Ectodermal cell (in vitro differentiated cells): ENCODE measurements around the gene DUOX1.

Source experiments
- H3K27ac ChIP-seq: 2 replicates; pipeline ENCODE4 v1.7.0; 2013; ENCODE audit warnings: mild to moderate bottlenecking, low read depth, low read length; ENCODE audit not compliant: insufficient read depth, poor library complexity, severe bottlenecking
- H3K27me3 ChIP-seq: 2 replicates; pipeline ENCODE4 v1.7.0; 2013; ENCODE audit warnings: mild to moderate bottlenecking, low read length; ENCODE audit not compliant: insufficient read depth, control insufficient read depth, poor library complexity, severe bottlenecking
- H3K36me3 ChIP-seq: one replicate; pipeline ENCODE4 v1.7.0; 2013; ENCODE audit warnings: low read length; ENCODE audit not compliant: control insufficient read depth, insufficient read depth
- H3K4me1 ChIP-seq: one replicate; pipeline ENCODE4 v1.7.0; 2013; ENCODE audit warnings: low read length; ENCODE audit not compliant: control insufficient read depth, insufficient read depth
- H3K4me3 ChIP-seq: 2 replicates; pipeline ENCODE4 v1.7.0; 2013; ENCODE audit warnings: low read depth, low read length, control low read depth; ENCODE audit not compliant: insufficient read depth
- H3K9me3 ChIP-seq: 2 replicates; pipeline ENCODE4 v1.7.0; 2013; ENCODE audit warnings: mild to moderate bottlenecking, low read length, moderate library complexity; ENCODE audit not compliant: control insufficient read depth
- WGBS, 2 experiments: methylation state at CpG; one replicate each; pipeline ENCODE4 v1.1.7; 2013; ENCODE audit warnings: missing lambda C conversion rate in 2 of 2; 5-methylcytosine and 5-hydroxymethylcytosine counted together

DUOX1 gene

DNA sequence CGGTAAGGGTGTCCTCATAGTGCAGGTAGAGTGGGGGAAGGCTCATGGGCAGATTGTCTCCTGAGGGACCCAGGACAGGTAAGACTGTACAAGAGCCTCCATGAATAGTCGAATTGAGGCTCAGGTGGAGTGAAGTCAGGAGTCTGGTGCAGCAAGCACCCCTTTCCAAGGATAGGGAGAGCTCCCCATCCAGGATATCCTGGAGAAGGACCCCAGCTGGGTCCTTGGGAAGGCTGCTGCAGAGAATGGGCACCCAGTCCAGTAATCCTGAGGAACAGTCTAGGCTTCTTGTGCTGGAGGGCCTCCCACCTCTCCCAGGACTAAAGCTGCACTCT lies 15.1 kb upstream of the DUOX1 start:
- H3K4me1 ChIP-seq = peaks cover 12% of the 10 kb centered on the region
- no peaks in the 10 kb centered on the region for H3K36me3 ChIP-seq
- H3K27me3 ChIP-seq = peaks cover 82% of the 10 kb centered on the region
- WGBS, 2 experiments = 51 to 58% methylated on average over 2 of the region's 2 CpGs
- no peaks in the 10 kb centered on the region for H3K9me3 ChIP-seq
- H3K4me3 ChIP-seq = no peak overlapping the region
- H3K27ac ChIP-seq = no peak overlapping the region

DNA sequence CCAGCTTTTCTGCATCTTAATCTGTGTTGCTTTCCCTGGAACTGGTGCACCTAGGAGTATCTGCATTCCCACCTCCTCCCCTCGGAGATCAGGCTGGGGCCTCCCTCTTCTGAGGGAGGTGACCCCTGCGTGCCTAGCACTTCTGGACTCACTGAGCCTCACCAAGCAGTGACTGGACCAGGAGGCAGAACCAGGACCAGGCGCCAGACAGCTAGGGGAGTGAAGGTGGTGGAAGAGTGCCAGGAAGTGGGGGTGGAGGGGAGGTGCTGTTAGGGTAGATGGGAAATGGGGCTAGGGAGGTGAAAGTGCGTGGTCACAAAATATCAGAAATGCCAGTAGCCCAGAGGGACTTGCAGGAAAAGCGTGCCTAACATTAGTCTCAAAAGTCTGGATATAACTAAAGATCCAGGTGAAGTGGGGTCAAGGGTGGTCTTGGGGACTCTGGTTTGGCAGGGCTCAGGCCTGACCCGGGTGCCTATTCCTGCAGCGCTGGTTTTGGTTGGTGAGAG lies 14.4 kb upstream of the DUOX1 start:
- no peak overlapping the region for H3K4me3 ChIP-seq
- H3K27ac ChIP-seq = no peak overlapping the region
- peaks cover 76% of the 10 kb centered on the region for H3K27me3 ChIP-seq
- H3K9me3 ChIP-seq = no peaks in the 10 kb centered on the region
- H3K36me3 ChIP-seq = no peaks in the 10 kb centered on the region
- WGBS, 2 experiments = 86 to 88% methylated on average over 7 of the region's 7 CpGs
- H3K4me1 ChIP-seq = peaks cover 12% of the 10 kb centered on the region

DNA sequence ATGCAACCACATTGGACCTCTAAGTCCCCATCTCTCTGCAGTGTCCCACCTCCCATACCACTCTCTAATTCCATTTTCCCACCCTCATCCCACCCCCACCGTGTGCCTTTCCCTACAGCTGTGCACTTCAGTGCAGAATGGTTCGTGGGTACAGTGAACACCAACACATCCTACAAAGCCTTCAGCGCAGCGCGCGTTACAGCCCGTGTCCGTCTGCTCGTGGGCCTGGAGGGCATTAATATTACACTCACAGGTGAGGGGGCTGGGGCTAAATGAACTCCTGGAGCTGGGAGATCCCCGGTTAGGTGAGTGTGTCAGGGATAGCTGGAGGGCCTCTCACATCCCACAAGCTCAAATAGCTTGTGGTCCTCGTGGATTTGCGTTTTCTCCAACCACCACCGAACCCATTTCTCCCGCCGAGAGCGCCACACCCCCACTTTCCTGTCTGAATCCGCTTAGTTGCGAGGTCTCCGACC lies 13.8 kb upstream of the DUOX1 start:
- no peak overlapping the region for H3K4me3 ChIP-seq

DNA sequence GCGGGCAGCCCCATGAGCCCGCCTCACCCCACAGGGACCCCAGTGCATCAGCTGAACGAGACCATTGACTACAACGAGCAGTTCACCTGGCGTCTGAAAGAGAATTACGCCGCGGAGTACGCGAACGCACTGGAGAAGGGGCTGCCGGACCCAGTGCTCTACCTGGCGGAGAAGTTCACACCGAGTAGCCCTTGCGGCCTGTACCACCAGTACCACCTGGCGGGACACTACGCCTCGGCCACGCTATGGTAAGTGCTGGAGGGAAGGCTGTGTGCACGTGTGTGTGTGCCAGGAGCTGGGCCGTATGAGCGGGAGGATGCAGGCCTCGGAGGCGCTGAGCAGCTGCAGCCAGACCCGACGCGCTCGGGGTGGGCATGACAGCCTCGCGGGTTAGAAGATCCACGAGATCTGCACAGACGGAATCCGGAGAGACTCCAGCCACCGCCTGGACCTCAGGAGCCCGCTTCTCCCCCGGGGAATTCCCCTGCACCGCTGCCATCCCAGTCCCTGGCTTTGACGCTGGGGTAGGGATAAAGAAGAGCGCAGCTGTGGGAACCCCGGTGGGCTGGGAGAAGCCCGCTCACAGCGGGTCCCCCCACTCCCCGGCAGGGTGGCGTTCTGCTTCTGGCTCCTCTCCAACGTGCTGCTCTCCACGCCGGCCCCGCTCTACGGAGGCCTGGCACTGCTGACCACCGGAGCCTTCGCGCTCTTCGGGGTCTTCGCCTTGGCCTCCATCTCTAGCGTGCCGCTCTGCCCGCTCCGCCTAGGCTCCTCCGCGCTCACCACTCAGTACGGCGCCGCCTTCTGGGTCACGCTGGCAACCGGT lies 13.1 kb upstream of the DUOX1 start:
- Histone ChIP-seq H3K9me3 (no peaks in the 10 kb centered on the region), H3K27ac (no peak overlapping the region), H3K4me3 (no peak overlapping the region), H3K4me1 (peaks cover 12% of the 10 kb centered on the region), H3K36me3 (no peaks in the 10 kb centered on the region), H3K27me3 (peaks cover 64% of the 10 kb centered on the region)
- WGBS, 2 experiments = 89 to 90% methylated on average over 65 of the region's 65 CpGs

More for the DNA sequence above, 13.8 kb upstream of the DUOX1 start:
- Histone ChIP-seq H3K36me3 (no peaks in the 10 kb centered on the region), H3K4me1 (peaks cover 12% of the 10 kb centered on the region), H3K27me3 (peaks cover 70% of the 10 kb centered on the region), H3K9me3 (no peaks in the 10 kb centered on the region), H3K27ac (no peak overlapping the region)
- WGBS, 2 experiments = 88% methylated on average over 19 of the region's 19 CpGs

DNA sequence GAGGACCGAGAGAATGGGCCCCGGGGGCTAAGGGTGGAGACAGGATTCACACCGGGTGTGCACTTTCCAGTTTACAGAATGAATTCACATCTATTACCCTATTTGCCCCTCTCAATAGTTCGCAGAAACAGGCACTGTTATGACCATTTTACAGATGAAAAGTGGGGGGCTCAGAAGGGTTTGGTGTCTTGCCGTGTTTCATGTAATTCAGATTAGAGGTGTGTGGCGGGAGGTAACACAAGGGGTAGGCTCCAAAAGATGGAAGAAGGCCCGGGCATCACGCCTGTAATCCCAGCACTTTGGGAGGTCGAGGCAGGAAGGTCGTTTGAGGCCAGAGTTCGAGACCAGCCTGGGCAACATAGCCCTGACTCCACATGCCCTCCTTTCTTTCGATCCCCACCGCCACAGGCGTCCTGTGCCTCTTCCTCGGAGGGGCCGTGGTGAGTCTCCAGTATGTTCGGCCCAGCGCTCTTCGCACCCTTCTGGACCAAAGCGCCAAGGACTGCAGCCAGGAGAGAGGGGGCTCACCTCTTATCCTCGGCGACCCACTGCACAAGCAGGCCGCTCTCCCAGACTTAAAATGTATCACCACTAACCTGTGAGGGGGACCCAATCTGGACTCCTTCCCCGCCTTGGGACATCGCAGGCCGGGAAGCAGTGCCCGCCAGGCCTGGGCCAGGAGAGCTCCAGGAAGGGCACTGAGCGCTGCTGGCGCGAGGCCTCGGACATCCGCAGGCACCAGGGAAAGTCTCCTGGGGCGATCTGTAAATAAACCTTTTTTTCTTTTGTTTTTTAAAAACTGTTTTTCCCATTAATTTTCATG lies 12.3 kb upstream of the DUOX1 start:
- no peaks in the 10 kb centered on the region for H3K36me3 ChIP-seq
- H3K27ac ChIP-seq = no peak overlapping the region
- H3K4me1 ChIP-seq = peaks cover 9% of the 10 kb centered on the region
- H3K4me3 ChIP-seq = no peak overlapping the region
- H3K9me3 ChIP-seq = no peaks in the 10 kb centered on the region
- 87 to 89% methylated on average over 33 of the region's 33 CpGs for WGBS, 2 experiments
- peaks cover 56% of the 10 kb centered on the region for H3K27me3 ChIP-seq

DNA sequence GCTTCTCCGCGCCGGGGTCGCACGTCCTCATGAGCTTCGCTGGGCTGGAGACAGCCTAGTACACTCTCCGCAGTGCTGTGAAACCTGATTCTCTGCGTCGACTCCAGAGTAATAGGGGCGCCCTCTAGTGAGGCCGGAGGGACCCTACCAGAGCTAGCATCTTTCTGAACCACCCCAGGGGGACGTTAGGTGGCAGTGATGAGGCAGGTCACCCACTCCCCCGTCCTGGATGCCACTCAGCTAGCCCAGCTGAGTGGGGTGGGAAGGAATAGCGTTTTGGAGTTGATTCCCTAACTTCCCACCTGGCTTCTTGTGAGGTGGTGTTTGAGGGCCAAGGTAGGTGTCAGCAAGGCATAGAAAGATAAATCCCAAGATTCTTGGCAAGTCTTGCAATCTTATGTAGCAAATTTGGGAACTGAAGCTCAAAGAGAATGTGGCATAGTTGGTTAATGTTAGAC lies 11.6 kb upstream of the DUOX1 start:
- Histone ChIP-seq H3K4me3 (no peak overlapping the region), H3K36me3 (no peaks in the 10 kb centered on the region), H3K4me1 (peaks cover 3% of the 10 kb centered on the region), H3K9me3 (no peaks in the 10 kb centered on the region), H3K27ac (no peak overlapping the region), H3K27me3 (peaks cover 50% of the 10 kb centered on the region)
- 3 to 4% methylated on average over 14 of the region's 14 CpGs for WGBS, 2 experiments

DNA sequence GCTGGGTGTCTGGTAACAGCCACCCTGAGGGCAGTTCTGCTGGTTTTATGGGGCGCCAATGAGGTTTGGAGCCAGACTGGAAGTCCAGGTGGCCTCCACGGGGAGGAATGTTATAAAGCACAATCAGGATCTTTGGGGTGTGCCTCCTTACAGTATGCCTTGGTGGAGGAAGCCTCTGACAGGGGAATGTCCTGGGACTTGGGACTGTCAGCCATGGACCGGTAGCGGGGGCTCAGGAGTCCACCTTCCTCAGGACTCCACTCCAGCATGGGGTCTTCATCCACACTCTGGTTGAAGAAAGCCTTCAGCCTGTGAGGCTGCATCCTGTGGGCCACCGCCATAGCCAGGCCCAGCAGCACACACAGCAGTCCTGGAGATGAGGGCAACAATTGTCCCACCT lies 10.8 kb upstream of the DUOX1 start:
- Histone ChIP-seq H3K27ac (no peak overlapping the region), H3K4me3 (no peak overlapping the region), H3K9me3 (no peaks in the 10 kb centered on the region), H3K27me3 (peaks cover 49% of the 10 kb centered on the region), H3K4me1 (no peaks in the 10 kb centered on the region), H3K36me3 (no peaks in the 10 kb centered on the region)
- 93 to 95% methylated on average over 5 of the region's 5 CpGs for WGBS, 2 experiments

DNA sequence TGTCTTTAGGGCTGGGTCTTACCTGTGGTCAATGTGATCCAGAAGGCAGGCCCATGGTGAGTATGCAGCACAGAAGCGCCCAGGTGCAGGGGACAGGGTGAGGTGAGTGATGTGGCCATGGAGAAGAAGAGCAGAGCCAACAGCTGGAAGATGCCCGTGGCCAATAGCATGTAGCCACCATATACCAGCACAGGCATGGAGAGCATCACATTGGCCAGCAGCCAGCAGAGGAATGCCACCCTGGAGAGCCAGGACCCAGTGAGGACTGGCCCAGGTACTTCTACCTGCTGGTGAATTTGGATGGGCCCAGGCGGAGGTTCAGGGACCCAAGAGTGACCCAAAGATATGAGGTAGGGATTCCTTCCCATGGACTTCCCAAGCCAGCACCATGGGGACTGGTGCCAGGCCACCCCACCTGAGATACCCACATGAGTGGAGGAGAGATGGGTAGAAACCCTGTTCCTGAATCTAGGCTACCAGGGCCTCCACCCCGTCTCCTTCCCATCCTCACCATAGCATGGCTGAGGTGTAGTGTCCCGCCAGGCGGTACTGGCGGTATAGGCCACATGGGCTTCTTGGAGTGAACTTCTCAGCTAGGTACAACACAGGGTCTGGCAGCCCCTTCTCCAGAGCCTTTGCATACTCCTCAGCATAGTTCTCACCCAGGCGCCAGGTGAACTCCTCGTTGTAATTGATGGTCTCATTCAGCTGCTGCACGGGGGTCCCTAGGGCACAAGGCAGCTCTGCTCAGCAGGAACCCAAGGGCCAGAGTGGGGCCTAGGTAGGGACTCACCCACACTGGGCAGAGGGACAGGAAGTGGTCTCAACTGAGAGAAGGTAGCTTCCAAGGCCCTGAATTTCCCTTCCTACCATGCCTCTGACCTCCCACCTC lies 9.5 kb upstream of the DUOX1 start:
- Histone ChIP-seq H3K27me3 (peaks cover 46% of the 10 kb centered on the region), H3K4me3 (no peak overlapping the region), H3K36me3 (no peaks in the 10 kb centered on the region), H3K4me1 (no peaks in the 10 kb centered on the region), H3K27ac (no peak overlapping the region), H3K9me3 (no peaks in the 10 kb centered on the region)
- WGBS, 2 experiments = 94% methylated on average over 10 of the region's 10 CpGs

DNA sequence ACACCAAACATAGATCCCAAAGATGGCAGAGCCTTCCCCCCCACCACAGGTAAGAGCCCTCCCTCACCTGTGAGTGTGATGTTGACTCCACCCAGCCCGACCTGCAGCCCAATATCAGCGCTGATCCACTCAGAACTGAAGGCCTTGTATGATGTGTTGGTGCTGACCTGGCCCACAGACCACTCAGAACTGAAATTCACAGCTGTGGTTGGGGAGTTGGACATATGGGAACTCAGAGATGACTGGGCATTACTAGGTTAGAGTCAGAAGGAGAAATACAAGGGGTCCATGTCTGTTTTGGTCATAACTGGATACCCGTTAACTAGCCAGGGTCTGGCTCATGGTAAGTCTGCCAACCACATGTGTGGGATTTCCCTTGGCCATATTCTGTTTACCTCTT lies 8.8 kb upstream of the DUOX1 start:
- H3K27ac ChIP-seq = no peak overlapping the region
- no peak overlapping the region for H3K4me3 ChIP-seq
- no peaks in the 10 kb centered on the region for H3K9me3 ChIP-seq
- 92 to 98% methylated on average over 3 of the region's 3 CpGs for whole genome bisulfite sequencing, 2 experiments
- H3K4me1 ChIP-seq = no peaks in the 10 kb centered on the region
- H3K36me3 ChIP-seq = no peaks in the 10 kb centered on the region
- H3K27me3 ChIP-seq = peaks cover 46% of the 10 kb centered on the region
